Parathyroid adenoma (tissue), 2 donors: ENCODE data around the gene MROH8.

Experiments used
- H2AFZ ChIP-seq: fragments of 300-600 bp; sonication (generic); one replicate; pipeline ENCODE4 v1.7.0; 2017; ENCODE audit warnings: antibody characterized with exemption, mild to moderate bottlenecking
- H3K27ac ChIP-seq: fragments of 300-600 bp; sonication (generic); one replicate; pipeline ENCODE4 v1.7.0; 2017
- H3K27me3 ChIP-seq: fragments of 300-600 bp; sonication (generic); one replicate; pipeline ENCODE4 v1.7.0; 2017; ENCODE audit warnings: low read length; ENCODE audit not compliant: control insufficient read depth, insufficient read depth
- H3K36me3 ChIP-seq: fragments of 300-600 bp; sonication (generic); one replicate; pipeline ENCODE4 v1.7.0; 2017; ENCODE audit warnings: low read length; ENCODE audit not compliant: control insufficient read depth, insufficient read depth
- H3K4me1 ChIP-seq: fragments of 300-600 bp; sonication (generic); one replicate; pipeline ENCODE4 v1.7.0; 2017; ENCODE audit warnings: control low read depth
- H3K4me2 ChIP-seq: fragments of 300-600 bp; sonication (generic); one replicate; pipeline ENCODE4 v1.7.0; 2017; ENCODE audit warnings: low read length
- H3K4me3 ChIP-seq: fragments of 300-600 bp; sonication (generic); one replicate; pipeline ENCODE4 v1.7.0; 2017; ENCODE audit warnings: low read depth, low read length
- H3K79me2 ChIP-seq: fragments of 300-600 bp; sonication (generic); one replicate; pipeline ENCODE4 v1.7.0; 2017; ENCODE audit warnings: control low read depth
- H3K9ac ChIP-seq: fragments of 300-600 bp; sonication (generic); one replicate; pipeline ENCODE4 v1.7.0; 2017; ENCODE audit warnings: mild to moderate bottlenecking
- H3K9me3 ChIP-seq: fragments of 300-600 bp; sonication (generic); one replicate; pipeline ENCODE4 v1.7.0; 2017; ENCODE audit warnings: low read length; ENCODE audit not compliant: control insufficient read depth
- CTCF ChIP-seq: fragments of 300-600 bp; sonication (generic); IDR thresholded peaks from one replicate; pipeline ENCODE4 v1.7.0; 2017; ENCODE audit warnings: antibody characterized with exemption, mild to moderate bottlenecking
- donor health status: primary hyperparathyroidism.

The MROH8 gene

GRCh38 chr20:37189416-37190016 lies 10.2 kb upstream of the MROH8 start:
- H3K27ac ChIP-seq = no peak overlapping the region

GRCh38 chr20:37188787-37189186 lies 9.4 kb upstream of the MROH8 start:
- no peak overlapping the region for H3K4me3 ChIP-seq
- no peaks in the 10 kb centered on the region for H3K36me3 ChIP-seq
- H3K27ac ChIP-seq = no peak overlapping the region
- H3K79me2 ChIP-seq = peaks cover 31% of the 10 kb centered on the region
- peaks cover 6% of the 10 kb centered on the region for H3K4me1 ChIP-seq
- H3K4me2 ChIP-seq = no peak overlapping the region
- no peak overlapping the region for H2AFZ ChIP-seq
- no peak for TF ChIP-seq CTCF
- no peaks in the 10 kb centered on the region for H3K9me3 ChIP-seq
- no peaks in the 10 kb centered on the region for H3K27me3 ChIP-seq
- H3K9ac ChIP-seq = no peak overlapping the region

More at GRCh38 chr20:37189416-37190016, 10.2 kb upstream of the MROH8 start:
- Histone ChIP-seq H3K9ac (no peak overlapping the region), H3K4me1 (peaks cover 6% of the 10 kb centered on the region), H3K4me2 (no peak overlapping the region), H3K4me3 (no peak overlapping the region), H3K36me3 (no peaks in the 10 kb centered on the region), H3K27me3 (no peaks in the 10 kb centered on the region), H3K79me2 (peaks cover 32% of the 10 kb centered on the region), H2AFZ (no peak overlapping the region), H3K9me3 (no peaks in the 10 kb centered on the region)
- TF ChIP-seq CTCF = no peak

- Histone ChIP-seq H3K4me3 (no peak overlapping the region), H2AFZ (no peak overlapping the region), H3K9ac (no peak overlapping the region), H3K36me3 (no peaks in the 10 kb centered on the region), H3K4me2 (no peak overlapping the region), H3K4me1 (no peaks in the 10 kb centered on the region), H3K9me3 (no peaks in the 10 kb centered on the region), H3K27ac (no peak overlapping the region), H3K79me2 (peaks cover 22% of the 10 kb centered on the region), H3K27me3 (no peaks in the 10 kb centered on the region)
- no peak for TF ChIP-seq CTCF
Measured at GRCh38 chr20:37185686-37186085, 6.3 kb upstream of the MROH8 start.

GRCh38 chr20:37179683-37180524 lies 556 bp upstream of the MROH8 start:
- Histone ChIP-seq H3K27ac (peak overlapping the region; percentile 90), H3K4me2 (peak overlapping the region; percentile 85), H3K36me3 (no peaks in the 10 kb centered on the region), H3K9me3 (no peaks in the 10 kb centered on the region), H2AFZ (peak overlapping the region; percentile 74), H3K9ac (peak overlapping the region; percentile 59), H3K27me3 (no peaks in the 10 kb centered on the region), H3K79me2 (peaks cover 23% of the 10 kb centered on the region), H3K4me3 (peak overlapping the region; percentile 92), H3K4me1 (peaks cover 8% of the 10 kb centered on the region)
- TF ChIP-seq CTCF = no peak
